Ecto neural progenitor cell (in vitro differentiated cells): ENCODE data around the gene NEK6.

Experiments used
- DNase-seq: peaks from one replicate; pipeline ENCODE4 v3.0.0-alpha.2; 2018; ENCODE audit warnings: low spot score

Gene NEK6

DNA sequence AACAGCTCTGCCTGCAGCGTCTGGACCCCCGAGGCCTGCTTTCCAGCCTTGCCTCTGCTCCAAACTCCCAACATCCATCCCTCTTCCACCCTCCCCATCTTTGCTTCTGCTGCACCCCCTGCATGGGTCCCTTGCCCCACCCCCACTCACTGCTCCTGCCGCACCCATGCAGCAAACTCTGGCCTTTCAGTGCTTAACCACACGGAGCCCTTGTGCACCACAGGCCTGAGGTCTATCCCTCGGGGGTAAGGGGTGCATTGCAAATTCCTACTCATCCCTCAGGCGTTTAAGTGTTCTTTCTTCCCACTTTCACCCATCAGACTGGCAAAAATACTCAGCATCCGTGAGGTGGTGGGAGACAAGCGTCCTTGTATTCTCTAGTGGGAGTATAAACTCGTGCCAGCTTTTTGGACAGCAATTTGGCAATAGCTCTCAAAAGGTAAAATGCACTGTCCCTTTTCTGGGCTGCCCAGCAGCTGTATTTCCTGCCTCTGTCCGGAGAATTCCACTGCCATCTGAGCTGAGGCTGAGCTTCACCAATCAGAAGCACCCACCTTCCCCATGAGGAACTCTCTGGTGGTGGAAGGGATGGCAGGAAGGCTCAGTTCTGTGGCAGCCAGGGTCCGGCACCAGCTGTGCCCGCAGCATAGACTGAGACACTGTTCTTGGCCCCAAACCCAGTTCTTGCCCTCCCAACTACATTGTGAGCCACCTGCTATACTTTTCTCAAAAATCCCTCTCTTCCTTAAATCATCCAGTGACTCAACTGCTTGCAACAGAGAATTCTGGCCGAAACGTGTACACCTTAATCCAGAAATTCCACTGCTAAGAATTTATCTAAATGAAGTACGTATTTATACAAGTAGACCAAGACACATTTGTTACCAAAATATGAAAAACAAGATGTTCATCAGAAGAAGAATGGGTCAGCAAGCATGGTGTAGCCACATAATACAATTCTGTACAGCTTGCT lies 142.5 kb downstream of the NEK6 start:
- no peak for DNase-seq
